ENCODE measurements around the gene MGST3.

DNA sequence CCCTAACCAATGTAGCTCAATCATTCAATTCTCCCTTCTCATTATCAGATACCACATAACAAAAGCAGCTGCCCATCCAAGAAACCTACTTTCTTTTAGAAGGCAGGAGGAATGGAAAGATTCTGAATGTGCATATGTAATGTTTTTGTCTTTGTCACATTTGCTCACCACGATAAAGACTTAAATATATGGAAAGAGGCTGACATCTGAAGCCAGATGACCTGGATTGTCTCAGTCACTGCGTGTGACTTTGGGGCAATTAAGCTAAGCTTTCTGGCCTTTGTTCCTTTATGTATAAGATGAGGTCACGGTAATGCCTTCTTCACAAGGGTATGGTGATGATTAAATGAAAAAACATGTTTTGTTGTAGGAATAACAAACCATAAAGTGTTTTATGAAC, 44.6 kb upstream of the MGST3 start:
- no peak for TF ChIP-seq CEBPB (IDR thresholded peaks at IDR 0.05)
- TF ChIP-seq BHLHE40 (IDR thresholded peaks at IDR 0.05; ENCODE audit: low read depth, low read length), result no peak

Measured in A549 (cell line).